CD4-positive, alpha-beta T cell treated with Interleukin-4 for 4 hours (primary cell): ENCODE measurements around the gene BRINP2.
"Not testable (repeated sequence)": the region's sequence is repeated elsewhere in the genome, so short reads cannot be mapped to it uniquely, and the experiment has no call there.

ENCODE experiments used
- DNase-seq: peaks from one replicate; pipeline ENCODE4 v3.0.0-alpha.2; 2020

The BRINP2 gene

GRCh38 chr1:177281901-177282300 is 111.1 kb downstream of the BRINP2 start:
- no peak for DNase-seq

GRCh38 chr1:177282976-177283375 is 112.2 kb downstream of the BRINP2 start:
- DNase-seq = no peak

- DNase-seq = no peak
Measured at GRCh38 chr1:177283380-177283779, 112.6 kb downstream of the BRINP2 start.

GRCh38 chr1:177286396-177286795 is 115.6 kb downstream of the BRINP2 start:
- DNase-seq = no peak

GRCh38 chr1:177287270-177287669 is 116.5 kb downstream of the BRINP2 start:
- no peak for DNase-seq

- no peak for DNase-seq
Measured at GRCh38 chr1:177287994-177288393, 117.2 kb downstream of the BRINP2 start.

GRCh38 chr1:177289532-177289931 is 118.8 kb downstream of the BRINP2 start:
- DNase-seq = no peak

- DNase-seq = no peak
Measured at GRCh38 chr1:177300431-177300830, 129.7 kb downstream of the BRINP2 start.

- DNase-seq = no peak
Measured at GRCh38 chr1:177301425-177302124, 130.8 kb downstream of the BRINP2 start.

- no peak for DNase-seq
Measured at GRCh38 chr1:177302357-177303044, 131.7 kb downstream of the BRINP2 start.

GRCh38 chr1:177305040-177306018 is 134.6 kb downstream of the BRINP2 start:
- DNase-seq = no peak

- no peak for DNase-seq
Measured at GRCh38 chr1:177306019-177306415, 135.3 kb downstream of the BRINP2 start.

- no peak for DNase-seq
Measured at GRCh38 chr1:177306981-177307380, 136.2 kb downstream of the BRINP2 start.

GRCh38 chr1:177307771-177308170 is 137.0 kb downstream of the BRINP2 start:
- DNase-seq = no peak

- no peak for DNase-seq
Measured at GRCh38 chr1:177309880-177310279, 139.1 kb downstream of the BRINP2 start.

GRCh38 chr1:177310326-177310725 is 139.6 kb downstream of the BRINP2 start:
- DNase-seq = no peak

GRCh38 chr1:177311111-177311510 is 140.4 kb downstream of the BRINP2 start:
- no peak for DNase-seq

GRCh38 chr1:177311586-177311985 is 140.8 kb downstream of the BRINP2 start:
- DNase-seq = no peak

- no peak for DNase-seq
Measured at GRCh38 chr1:177315261-177315660, 144.5 kb downstream of the BRINP2 start.

- DNase-seq = no peak
Measured at GRCh38 chr1:177315761-177316160, 145.0 kb downstream of the BRINP2 start.

- DNase-seq = not testable (repeated sequence)
Measured at GRCh38 chr1:177321434-177321833, 150.7 kb downstream of the BRINP2 start.

- DNase-seq = no peak
Measured at GRCh38 chr1:177328251-177328650, 157.5 kb downstream of the BRINP2 start.

- DNase-seq = no peak
Measured at GRCh38 chr1:177329871-177330270, 159.1 kb downstream of the BRINP2 start.
